Neural crest cell (in vitro differentiated cells): ENCODE data around the gene TTLL12. TPM values are rescaled to one million over a fixed set of nuclear protein-coding genes. Genes with fewer than 3 reads are reported as not detected.

ENCODE experiments used
- DNase-seq: peaks from one replicate; pipeline ENCODE4 v3.0.0; 2021; ENCODE audit warnings: low read depth, mixed read lengths, low spot score
- H3K27ac Mint-ChIP-seq: one replicate; pipeline ENCODE4 v1.8.0; 2021; ENCODE audit warnings: mild to moderate bottlenecking, mixed read lengths; ENCODE audit not compliant: unreplicated experiment
- H3K27me3 Mint-ChIP-seq: 2 replicates; pipeline ENCODE4 v1.8.0; 2021; ENCODE audit warnings: low read depth, mild to moderate bottlenecking, mixed read lengths
- H3K36me3 Mint-ChIP-seq: 2 replicates; pipeline ENCODE4 v1.8.0; 2021; ENCODE audit warnings: low read depth, mild to moderate bottlenecking, mixed read lengths
- H3K4me1 Mint-ChIP-seq: 2 replicates; pipeline ENCODE4 v1.8.0; 2021; ENCODE audit warnings: mixed read lengths
- H3K4me3 Mint-ChIP-seq: one replicate; pipeline ENCODE4 v1.8.0; 2021; ENCODE audit warnings: mild to moderate bottlenecking, mixed read lengths
- H3K9me3 Mint-ChIP-seq: 2 replicates; pipeline ENCODE4 v1.8.0; 2021; ENCODE audit warnings: mixed read lengths
- CTCF ChIP-seq: fragments of 200-600 bp; sonication (generic); conservative IDR thresholded peaks from 2 replicates; pipeline ENCODE4 v1.5.0; 2021; ENCODE audit warnings: antibody characterized with exemption, mild to moderate bottlenecking
- total RNA-seq: library from RNA; stranded (reverse); gene quantifications from 2 replicates; pipeline ENCODE4 v1.2.1, GENCODE V29; 2021

TTLL12 gene
- total RNA-seq, 1 donor from 2014 or later, result 72.4 TPM

- no peak for DNase-seq
- H3K27me3 Mint-ChIP-seq, result no peaks in the 10 kb centered on the region
- no peak for TF ChIP-seq CTCF
- H3K36me3 Mint-ChIP-seq, result no peaks in the 10 kb centered on the region
- H3K4me1 Mint-ChIP-seq, result peaks cover 18% of the 10 kb centered on the region
- H3K9me3 Mint-ChIP-seq, result no peaks in the 10 kb centered on the region
- no peak overlapping the region for H3K4me3 Mint-ChIP-seq
- no peak overlapping the region for H3K27ac Mint-ChIP-seq
Measured at GRCh38 chr22:43213051-43213450, 26.1 kb upstream of the TTLL12 start.

GRCh38 chr22:43212434-43212952, 25.6 kb upstream of the TTLL12 start:
- Mint-ChIP-seq H3K9me3 (no peaks in the 10 kb centered on the region), H3K27ac (no peak overlapping the region), H3K36me3 (no peaks in the 10 kb centered on the region), H3K4me3 (no peak overlapping the region), H3K4me1 (peaks cover 18% of the 10 kb centered on the region), H3K27me3 (no peaks in the 10 kb centered on the region)
- TF ChIP-seq CTCF, result no peak
- DNase-seq, result no peak

GRCh38 chr22:43211941-43212433, 25.1 kb upstream of the TTLL12 start:
- Mint-ChIP-seq H3K27me3 (no peaks in the 10 kb centered on the region), H3K36me3 (no peaks in the 10 kb centered on the region), H3K9me3 (no peaks in the 10 kb centered on the region), H3K27ac (no peak overlapping the region), H3K4me1 (peaks cover 18% of the 10 kb centered on the region), H3K4me3 (no peak overlapping the region)
- no peak for DNase-seq
- TF ChIP-seq CTCF, result no peak

- H3K9me3 Mint-ChIP-seq, result no peaks in the 10 kb centered on the region
- no peaks in the 10 kb centered on the region for H3K36me3 Mint-ChIP-seq
- H3K27ac Mint-ChIP-seq, result no peak overlapping the region
- no peak for DNase-seq
- TF ChIP-seq CTCF, result no peak
- H3K4me1 Mint-ChIP-seq, result peaks cover 18% of the 10 kb centered on the region
- no peaks in the 10 kb centered on the region for H3K27me3 Mint-ChIP-seq
- no peak overlapping the region for H3K4me3 Mint-ChIP-seq
Measured at GRCh38 chr22:43210631-43211515, 23.9 kb upstream of the TTLL12 start.

GRCh38 chr22:43209971-43210370, 23.0 kb upstream of the TTLL12 start:
- no peaks in the 10 kb centered on the region for H3K27me3 Mint-ChIP-seq
- H3K36me3 Mint-ChIP-seq, result no peaks in the 10 kb centered on the region
- no peak for DNase-seq
- no peaks in the 10 kb centered on the region for H3K9me3 Mint-ChIP-seq
- H3K27ac Mint-ChIP-seq, result no peak overlapping the region
- TF ChIP-seq CTCF, result no peak
- no peak overlapping the region for H3K4me3 Mint-ChIP-seq
- peaks cover 9% of the 10 kb centered on the region for H3K4me1 Mint-ChIP-seq
